ENCODE data around the gene CUL5. TPM values are rescaled to one million over a fixed set of nuclear protein-coding genes. Genes with fewer than 3 reads are reported as not detected.

The CUL5 gene
- total RNA-seq, 4 donors from 2014 or later = 40.6 to 83.5 (median 66.5) TPM

- Histone ChIP-seq H3K4me1 (peaks cover 41 to 43% of the 10 kb centered on the region in 2 donors), H3K9me3 (no peaks in the 10 kb centered on the region), H3K4me3 (no peak overlapping the region), H3K36me3 (no peaks in the 10 kb centered on the region), H3K27me3 (no peaks in the 10 kb centered on the region), H3K27ac (peak overlapping the region; percentile 67 to 81 (median 72))
- DNase-seq = no peak
- no peak for ATAC-seq
- in situ Hi-C loops (cut with MboI; ENCODE audit: low sequenced_read_pairs in 4 of 4) = no loop called here
- intact Hi-C loops (cut with DNase I; ENCODE audit: low total_unique reads) = loop anchor here (10.0 kb wide), 1 partner anchor 333 kb away; no protein-coding TSS in a partner anchor
- TF ChIP-seq POLR2A (IDR thresholded peaks at IDR 0.05) = no peak
- no peak for TF ChIP-seq CTCF (IDR thresholded peaks at IDR 0.05 in 4 of 5, conservative IDR thresholded peaks at IDR 0.05 in 1 of 5)
Measured at GRCh38 chr11:108037636-108038035, 28.9 kb downstream of the CUL5 start.

GRCh38 chr11:108048269-108048668 is 39.6 kb downstream of the CUL5 start:
- no peaks in the 10 kb centered on the region for H3K27me3 ChIP-seq
- no peaks in the 10 kb centered on the region for H3K4me1 ChIP-seq
- intact Hi-C loops (cut with DNase I; ENCODE audit: low total_unique reads) (no loop called here), in situ Hi-C loops (cut with MboI; ENCODE audit: low sequenced_read_pairs in 4 of 4) (no loop called here)
- H3K27ac ChIP-seq = no peak overlapping the region
- no peak for TF ChIP-seq CTCF (IDR thresholded peaks at IDR 0.05 in 4 of 5, conservative IDR thresholded peaks at IDR 0.05 in 1 of 5)
- TF ChIP-seq POLR2A (IDR thresholded peaks at IDR 0.05) = no peak
- DNase-seq (no peak), ATAC-seq (no peak)
- no peak overlapping the region for H3K4me3 ChIP-seq
- H3K9me3 ChIP-seq = no peaks in the 10 kb centered on the region
- H3K36me3 ChIP-seq = peaks cover 0 to 5% of the 10 kb centered on the region in 2 donors

- in situ Hi-C loops (cut with MboI; ENCODE audit: low sequenced_read_pairs in 4 of 4) = no loop called here
Measured at GRCh38 chr11:108062336-108062735, 53.6 kb downstream of the CUL5 start.

GRCh38 chr11:108063410-108063809 is 54.7 kb downstream of the CUL5 start:
- peaks cover 2 to 22% of the 10 kb centered on the region in 2 donors for H3K36me3 ChIP-seq
- intact Hi-C loops (cut with DNase I; ENCODE audit: low total_unique reads) (no loop called here), in situ Hi-C loops (cut with MboI; ENCODE audit: low sequenced_read_pairs in 4 of 4) (no loop called here)
- ATAC-seq = no peak
- TF ChIP-seq CTCF (IDR thresholded peaks at IDR 0.05 in 4 of 5, conservative IDR thresholded peaks at IDR 0.05 in 1 of 5) (no peak), POLR2A (IDR thresholded peaks at IDR 0.05) (no peak)
- no peaks in the 10 kb centered on the region for H3K4me1 ChIP-seq
- no peaks in the 10 kb centered on the region for H3K9me3 ChIP-seq
- H3K27ac ChIP-seq = no peak overlapping the region
- H3K27me3 ChIP-seq = no peaks in the 10 kb centered on the region
- no peak overlapping the region for H3K4me3 ChIP-seq
- no peak for DNase-seq

More at GRCh38 chr11:108062336-108062735, 53.6 kb downstream of the CUL5 start:
- intact Hi-C loops (cut with DNase I; ENCODE audit: low total_unique reads) = no loop called here
- Histone ChIP-seq H3K4me3 (no peak overlapping the region), H3K27me3 (no peaks in the 10 kb centered on the region), H3K36me3 (peaks cover 2 to 24% of the 10 kb centered on the region in 2 donors), H3K4me1 (no peaks in the 10 kb centered on the region), H3K27ac (no peak overlapping the region), H3K9me3 (no peaks in the 10 kb centered on the region)
- no peak for TF ChIP-seq POLR2A (IDR thresholded peaks at IDR 0.05)
- TF ChIP-seq CTCF (IDR thresholded peaks at IDR 0.05 in 4 of 5, conservative IDR thresholded peaks at IDR 0.05 in 1 of 5) = no peak
- DNase-seq (no peak), ATAC-seq (no peak)

GRCh38 chr11:108069947-108070346 is 61.2 kb downstream of the CUL5 start:
- Histone ChIP-seq H3K27me3 (no peaks in the 10 kb centered on the region), H3K4me1 (peaks cover 0 to 9% of the 10 kb centered on the region in 2 donors), H3K27ac (peak overlapping the region in 1 of 4 donors; percentile 11), H3K36me3 (peaks cover 0 to 20% of the 10 kb centered on the region in 2 donors), H3K4me3 (no peak overlapping the region), H3K9me3 (no peaks in the 10 kb centered on the region)
- TF ChIP-seq POLR2A (IDR thresholded peaks at IDR 0.05) (no peak), CTCF (IDR thresholded peaks at IDR 0.05 in 4 of 5, conservative IDR thresholded peaks at IDR 0.05 in 1 of 5) (no peak)
- no peak for DNase-seq
- ATAC-seq = no peak
- intact Hi-C loops (cut with DNase I; ENCODE audit: low total_unique reads) (no loop called here), in situ Hi-C loops (cut with MboI; ENCODE audit: low sequenced_read_pairs in 4 of 4) (no loop called here)

Measured in gastrocnemius medialis (tissue), 4 donors.